ENCODE data around the gene PIANP. TPM values are rescaled to one million over a fixed set of nuclear protein-coding genes. Genes with fewer than 3 reads are reported as not detected.

PIANP gene
- total RNA-seq, 3 donors from 2014 or later = 0.20 to 0.57 (median 0.40) TPM

GRCh38 chr12:6696690-6697583 lies 3.7 kb downstream of the PIANP start:
- H3K36me3 Mint-ChIP-seq (ENCODE audit: insufficient read depth) = no peaks in the 10 kb centered on the region
- peaks cover 17% of the 10 kb centered on the region for H3K4me1 Mint-ChIP-seq (ENCODE audit: low read depth)
- ATAC-seq (no peak), DNase-seq (no peak)
- H3K9me3 Mint-ChIP-seq = no peaks in the 10 kb centered on the region
- H3K4me3 Mint-ChIP-seq = no peak overlapping the region
- H3K27me3 Mint-ChIP-seq (ENCODE audit: low read depth) = peaks cover 28% of the 10 kb centered on the region

- no peak overlapping the region for H3K4me3 Mint-ChIP-seq
- H3K36me3 Mint-ChIP-seq (ENCODE audit: insufficient read depth) = no peaks in the 10 kb centered on the region
- peaks cover 15% of the 10 kb centered on the region for H3K4me1 Mint-ChIP-seq (ENCODE audit: low read depth)
- H3K9me3 Mint-ChIP-seq = no peaks in the 10 kb centered on the region
- ATAC-seq = no peak
- DNase-seq = no peak
- H3K27me3 Mint-ChIP-seq (ENCODE audit: low read depth) = peaks cover 16% of the 10 kb centered on the region
These were observed 5.1 kb downstream of the PIANP start for GRCh38 chr12:6695313-6696045.

GRCh38 chr12:6694701-6695100 lies 5.9 kb downstream of the PIANP start:
- peaks cover 15% of the 10 kb centered on the region for H3K27me3 Mint-ChIP-seq (ENCODE audit: low read depth)
- no peaks in the 10 kb centered on the region for H3K9me3 Mint-ChIP-seq
- H3K4me3 Mint-ChIP-seq = no peak overlapping the region
- peaks cover 18% of the 10 kb centered on the region for H3K4me1 Mint-ChIP-seq (ENCODE audit: low read depth)
- DNase-seq (no peak), ATAC-seq (no peak)
- no peaks in the 10 kb centered on the region for H3K36me3 Mint-ChIP-seq (ENCODE audit: insufficient read depth)

GRCh38 chr12:6693832-6694355 lies 6.7 kb downstream of the PIANP start:
- no peaks in the 10 kb centered on the region for H3K36me3 Mint-ChIP-seq (ENCODE audit: insufficient read depth)
- H3K4me1 Mint-ChIP-seq (ENCODE audit: low read depth) = peaks cover 12% of the 10 kb centered on the region
- H3K4me3 Mint-ChIP-seq = no peak overlapping the region

GRCh38 chr12:6692888-6693287 lies 7.7 kb downstream of the PIANP start:
- H3K36me3 Mint-ChIP-seq (ENCODE audit: insufficient read depth) = no peaks in the 10 kb centered on the region
- no peak for DNase-seq
- peaks cover 16% of the 10 kb centered on the region for H3K4me1 Mint-ChIP-seq (ENCODE audit: low read depth)
- no peak for ATAC-seq
- peaks cover 2% of the 10 kb centered on the region for H3K27me3 Mint-ChIP-seq (ENCODE audit: low read depth)
- H3K4me3 Mint-ChIP-seq = no peak overlapping the region
- H3K9me3 Mint-ChIP-seq = no peaks in the 10 kb centered on the region

More at GRCh38 chr12:6693832-6694355, 6.7 kb downstream of the PIANP start:
- peaks cover 7% of the 10 kb centered on the region for H3K27me3 Mint-ChIP-seq (ENCODE audit: low read depth)
- no peaks in the 10 kb centered on the region for H3K9me3 Mint-ChIP-seq
- ATAC-seq (no peak), DNase-seq (no peak)

GRCh38 chr12:6691473-6691872 lies 9.1 kb downstream of the PIANP start:
- H3K27me3 Mint-ChIP-seq (ENCODE audit: low read depth) = no peaks in the 10 kb centered on the region
- DNase-seq = no peak
- no peak for ATAC-seq
- H3K4me1 Mint-ChIP-seq (ENCODE audit: low read depth) = peaks cover 27% of the 10 kb centered on the region
- H3K9me3 Mint-ChIP-seq = no peaks in the 10 kb centered on the region
- H3K36me3 Mint-ChIP-seq (ENCODE audit: insufficient read depth) = peaks cover 6% of the 10 kb centered on the region
- peak overlapping the region; percentile 54 for H3K4me3 Mint-ChIP-seq

- ATAC-seq (peak; percentile 85), DNase-seq (peak; percentile 92)
- Mint-ChIP-seq H3K4me1 (ENCODE audit: low read depth) (peaks cover 44% of the 10 kb centered on the region), H3K4me3 (peak within 1 kb of the TSS; percentile 96), H3K27me3 (ENCODE audit: low read depth) (no peaks in the 10 kb centered on the region), H3K9me3 (no peaks in the 10 kb centered on the region), H3K36me3 (ENCODE audit: insufficient read depth) (peaks cover 15% of the 10 kb centered on the region)
These were observed 11.4 kb downstream of the PIANP start, which contains the start of gene ZNF384 for GRCh38 chr12:6688999-6689882. Gene ZNF384, minus strand, starts transcription at chr12:6689375. Its CDS starts 9,855 bp downstream, at chr12:6679520.

GRCh38 chr12:6688543-6688998 lies 12.0 kb downstream of the PIANP start:
- peak; percentile 6 for ATAC-seq
- H3K9me3 Mint-ChIP-seq = no peaks in the 10 kb centered on the region
- peaks cover 15% of the 10 kb centered on the region for H3K36me3 Mint-ChIP-seq (ENCODE audit: insufficient read depth)
- DNase-seq = no peak
- H3K4me1 Mint-ChIP-seq (ENCODE audit: low read depth) = peaks cover 44% of the 10 kb centered on the region
- H3K27me3 Mint-ChIP-seq (ENCODE audit: low read depth) = no peaks in the 10 kb centered on the region
- peak overlapping the region; percentile 96 for H3K4me3 Mint-ChIP-seq

- Mint-ChIP-seq H3K4me1 (ENCODE audit: low read depth) (peaks cover 50% of the 10 kb centered on the region), H3K4me3 (peak overlapping the region; percentile 96), H3K9me3 (no peaks in the 10 kb centered on the region), H3K27me3 (ENCODE audit: low read depth) (no peaks in the 10 kb centered on the region), H3K36me3 (ENCODE audit: insufficient read depth) (peaks cover 25% of the 10 kb centered on the region)
- no peak for ATAC-seq
- no peak for DNase-seq
These were observed 14.8 kb downstream of the PIANP start for GRCh38 chr12:6685814-6686213.

GRCh38 chr12:6684609-6685008 lies 16.0 kb downstream of the PIANP start:
- Mint-ChIP-seq H3K4me1 (ENCODE audit: low read depth) (peaks cover 44% of the 10 kb centered on the region), H3K27me3 (ENCODE audit: low read depth) (no peaks in the 10 kb centered on the region), H3K9me3 (no peaks in the 10 kb centered on the region), H3K4me3 (no peak overlapping the region), H3K36me3 (ENCODE audit: insufficient read depth) (peaks cover 25% of the 10 kb centered on the region)
- DNase-seq = peak; percentile 30
- ATAC-seq = peak in 1 of 2 donors; percentile 8

GRCh38 chr12:6676962-6677361 lies 23.7 kb downstream of the PIANP start:
- Mint-ChIP-seq H3K4me1 (ENCODE audit: low read depth) (peaks cover 3% of the 10 kb centered on the region), H3K36me3 (ENCODE audit: insufficient read depth) (peaks cover 56% of the 10 kb centered on the region), H3K27me3 (ENCODE audit: low read depth) (no peaks in the 10 kb centered on the region), H3K9me3 (no peaks in the 10 kb centered on the region), H3K4me3 (no peak overlapping the region)
- DNase-seq = no peak
- ATAC-seq = no peak

- Mint-ChIP-seq H3K4me1 (ENCODE audit: low read depth) (no peaks in the 10 kb centered on the region), H3K4me3 (no peak overlapping the region), H3K9me3 (no peaks in the 10 kb centered on the region), H3K36me3 (ENCODE audit: insufficient read depth) (peaks cover 67% of the 10 kb centered on the region), H3K27me3 (ENCODE audit: low read depth) (no peaks in the 10 kb centered on the region)
- no peak for ATAC-seq
- no peak for DNase-seq
These were observed 28.5 kb downstream of the PIANP start for GRCh38 chr12:6672143-6672542.

- Mint-ChIP-seq H3K27me3 (ENCODE audit: low read depth) (no peaks in the 10 kb centered on the region), H3K36me3 (ENCODE audit: insufficient read depth) (peaks cover 43% of the 10 kb centered on the region)
- no peak for DNase-seq
These were observed 32.9 kb downstream of the PIANP start for GRCh38 chr12:6667559-6668210.

More at GRCh38 chr12:6667559-6668210, 32.9 kb downstream of the PIANP start:
- no peak for ATAC-seq
- Mint-ChIP-seq H3K4me1 (ENCODE audit: low read depth) (peaks cover 10% of the 10 kb centered on the region), H3K4me3 (no peak overlapping the region), H3K9me3 (no peaks in the 10 kb centered on the region)

All from activated T-cell treated with anti-CD3 and anti-CD28 coated beads, Interleukin-2, amount 50 U/mL, for 4 hours (primary cell).